HG02588 (cell line): ENCODE data around the gene CAMK2D.

Experiments used
- ATAC-seq: cut with Tn5 transposase; IDR thresholded peaks from one replicate; pipeline ENCODE4 v1.9.1; 2021; ENCODE audit warnings: mild to moderate bottlenecking, moderate library complexity; ENCODE audit not compliant: unreplicated experiment

The CAMK2D gene

GRCh38 chr4:113614414-113614813, 147.1 kb downstream of the CAMK2D start:
- no peak for ATAC-seq

- ATAC-seq, result no peak
Measured at GRCh38 chr4:113613503-113613902, 148.0 kb downstream of the CAMK2D start.

- no peak for ATAC-seq
Measured at GRCh38 chr4:113610537-113610936, 151.0 kb downstream of the CAMK2D start.

- ATAC-seq, result no peak
Measured at GRCh38 chr4:113607998-113608397, 153.5 kb downstream of the CAMK2D start.

DNA sequence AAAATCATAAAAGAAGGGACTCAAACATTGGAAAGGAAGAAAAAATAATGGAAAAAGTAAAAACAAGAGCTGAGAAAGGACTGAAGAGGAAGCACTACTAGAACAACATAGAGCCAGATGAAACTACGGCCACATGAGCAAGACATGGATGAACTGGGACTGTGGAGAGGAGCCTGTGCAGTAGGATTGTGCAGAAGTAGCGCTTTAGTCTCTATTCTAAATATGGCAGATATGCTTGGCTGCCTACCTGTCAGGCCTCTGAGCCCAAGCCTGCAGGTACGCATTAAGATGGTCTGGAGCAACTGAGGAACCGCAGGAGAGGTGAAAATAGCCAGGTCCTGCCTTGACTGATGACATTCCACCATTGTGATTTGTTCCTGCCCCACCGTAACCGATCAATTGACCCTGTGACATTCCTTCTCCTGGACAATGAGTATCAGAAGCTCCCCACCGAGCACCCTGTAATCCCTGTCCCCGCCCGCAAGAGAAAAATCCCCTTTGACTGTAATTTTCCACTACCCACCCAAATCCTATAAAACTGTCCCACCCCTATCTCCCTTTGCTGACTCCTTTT, 154.3 kb downstream of the CAMK2D start:
- no peak for ATAC-seq

GRCh38 chr4:113604955-113605354, 156.6 kb downstream of the CAMK2D start:
- no peak for ATAC-seq

DNA sequence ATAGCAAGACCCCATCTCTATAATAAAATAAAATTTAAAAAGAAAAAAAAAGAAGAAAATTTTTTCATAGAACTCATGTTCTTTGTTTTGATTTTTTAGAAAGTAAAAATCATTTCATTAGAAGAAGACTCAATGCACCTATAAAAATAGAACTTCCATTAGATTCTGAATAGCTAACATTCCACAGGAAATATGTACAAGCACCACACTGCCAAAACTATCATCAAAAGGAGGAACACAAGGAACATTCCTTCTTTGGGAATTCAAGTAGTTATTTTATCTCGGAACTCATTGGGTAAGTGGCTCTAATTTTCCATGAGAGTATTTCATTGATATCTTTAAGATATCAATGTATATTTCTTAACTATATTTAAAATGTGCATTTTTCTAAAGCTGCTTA, 157.6 kb downstream of the CAMK2D start:
- no peak for ATAC-seq

DNA sequence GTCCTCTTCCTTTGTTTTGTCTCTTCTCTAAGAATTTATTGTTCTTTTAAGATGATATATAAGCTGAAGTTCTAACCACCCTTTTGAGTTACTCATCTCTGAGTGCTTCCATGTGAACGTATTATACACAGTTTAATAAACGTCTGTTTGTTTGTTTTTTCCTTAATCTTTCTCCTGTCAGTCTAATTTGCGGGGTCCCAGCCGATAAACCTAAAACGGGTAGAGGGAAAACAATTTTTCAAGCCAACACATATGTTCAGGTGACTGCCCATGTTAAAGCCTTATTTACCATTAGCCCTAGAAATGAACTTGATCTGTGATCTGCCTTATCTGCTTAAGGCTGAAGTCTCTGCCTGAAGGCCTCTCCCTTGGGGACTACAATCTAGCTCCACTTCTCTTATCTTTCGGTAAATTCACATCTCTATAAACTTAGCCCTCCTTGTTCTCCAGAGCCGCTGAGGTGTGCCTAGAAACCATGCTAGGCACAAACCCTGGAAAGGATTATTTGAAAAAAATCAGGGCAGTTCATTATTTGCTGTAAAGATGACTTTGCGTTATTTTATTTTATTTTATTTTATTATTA, 158.8 kb downstream of the CAMK2D start:
- ATAC-seq, result no peak

DNA sequence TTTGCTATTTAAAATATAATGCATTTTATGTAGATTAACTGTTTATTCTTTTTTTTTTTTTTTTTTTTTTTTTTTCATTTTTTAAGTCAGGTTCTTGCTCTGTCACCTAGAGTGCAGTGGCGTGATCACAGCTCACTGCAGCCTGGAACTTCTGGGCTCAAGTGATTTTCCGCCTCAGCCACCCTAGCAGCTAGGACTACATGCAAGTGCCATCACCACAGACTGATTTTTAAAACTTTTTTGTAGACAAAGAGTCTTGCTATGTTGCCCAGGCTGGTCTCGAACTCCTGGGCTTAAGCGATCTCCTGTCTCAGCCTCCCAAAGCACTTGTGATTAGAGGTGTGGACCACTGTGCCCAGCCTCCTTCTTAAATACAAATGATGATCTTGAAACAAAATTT, 159.9 kb downstream of the CAMK2D start:
- ATAC-seq, result no peak

DNA sequence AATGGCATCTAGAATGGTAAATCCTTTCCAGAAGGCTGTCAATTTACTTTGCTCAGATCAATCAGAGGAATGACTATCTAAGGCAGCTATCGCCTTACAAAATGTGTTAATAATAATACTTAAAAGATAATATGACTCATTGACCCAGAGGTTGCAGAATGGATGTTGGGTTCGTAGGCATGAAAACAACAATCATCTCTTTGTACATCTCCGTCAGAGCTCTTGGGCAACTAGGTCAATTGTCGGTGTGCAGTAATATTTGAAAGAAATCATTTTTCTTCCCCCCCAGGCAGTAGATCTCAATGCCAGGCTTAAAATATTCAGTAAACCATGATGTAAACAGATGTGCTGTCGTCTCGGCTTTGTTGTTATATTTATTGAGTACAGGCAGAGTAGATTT, 165.1 kb downstream of the CAMK2D start:
- ATAC-seq, result no peak

GRCh38 chr4:113594231-113594556, 167.3 kb downstream of the CAMK2D start:
- no peak for ATAC-seq

DNA sequence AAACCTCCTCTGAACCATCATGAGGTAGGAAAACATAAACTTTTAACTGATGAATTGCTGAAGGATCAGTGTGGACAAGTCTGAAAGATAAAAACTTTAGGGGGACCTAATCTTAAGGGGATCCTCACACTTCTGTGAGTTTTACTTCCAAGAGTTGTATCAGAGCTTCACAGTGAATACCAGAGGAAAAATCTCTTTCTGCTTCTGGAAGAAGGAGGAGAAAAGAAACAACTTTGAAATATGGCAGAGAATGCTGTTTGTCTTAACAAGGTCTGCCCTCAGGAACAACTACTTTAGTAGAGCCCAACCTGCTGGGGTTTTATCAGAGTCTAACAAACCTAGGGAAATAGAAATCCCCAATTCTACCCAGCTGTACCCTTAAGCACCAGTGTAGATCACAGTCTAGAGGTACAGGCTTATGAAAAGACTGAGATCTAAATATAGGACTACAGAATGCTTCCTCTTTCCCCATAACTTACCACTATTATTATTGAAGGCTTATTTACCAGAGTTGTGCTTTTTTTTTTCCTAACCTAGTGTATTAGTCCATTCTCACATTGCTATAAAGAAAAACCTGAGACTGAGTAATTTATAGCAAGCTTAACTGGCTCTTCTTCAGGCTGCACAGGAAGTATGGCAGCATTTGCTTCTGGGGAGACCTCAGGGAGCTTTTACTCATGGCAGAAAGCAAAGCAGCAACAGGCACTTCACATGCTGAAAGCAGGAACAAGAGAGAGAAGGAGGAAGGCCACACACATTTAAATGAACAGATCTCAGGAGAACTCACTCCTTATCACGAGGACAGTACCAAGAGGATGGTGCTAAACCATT, 167.9 kb downstream of the CAMK2D start:
- ATAC-seq, result peak; percentile 71

- ATAC-seq, result no peak
Measured at GRCh38 chr4:113591982-113592381, 169.6 kb downstream of the CAMK2D start.

DNA sequence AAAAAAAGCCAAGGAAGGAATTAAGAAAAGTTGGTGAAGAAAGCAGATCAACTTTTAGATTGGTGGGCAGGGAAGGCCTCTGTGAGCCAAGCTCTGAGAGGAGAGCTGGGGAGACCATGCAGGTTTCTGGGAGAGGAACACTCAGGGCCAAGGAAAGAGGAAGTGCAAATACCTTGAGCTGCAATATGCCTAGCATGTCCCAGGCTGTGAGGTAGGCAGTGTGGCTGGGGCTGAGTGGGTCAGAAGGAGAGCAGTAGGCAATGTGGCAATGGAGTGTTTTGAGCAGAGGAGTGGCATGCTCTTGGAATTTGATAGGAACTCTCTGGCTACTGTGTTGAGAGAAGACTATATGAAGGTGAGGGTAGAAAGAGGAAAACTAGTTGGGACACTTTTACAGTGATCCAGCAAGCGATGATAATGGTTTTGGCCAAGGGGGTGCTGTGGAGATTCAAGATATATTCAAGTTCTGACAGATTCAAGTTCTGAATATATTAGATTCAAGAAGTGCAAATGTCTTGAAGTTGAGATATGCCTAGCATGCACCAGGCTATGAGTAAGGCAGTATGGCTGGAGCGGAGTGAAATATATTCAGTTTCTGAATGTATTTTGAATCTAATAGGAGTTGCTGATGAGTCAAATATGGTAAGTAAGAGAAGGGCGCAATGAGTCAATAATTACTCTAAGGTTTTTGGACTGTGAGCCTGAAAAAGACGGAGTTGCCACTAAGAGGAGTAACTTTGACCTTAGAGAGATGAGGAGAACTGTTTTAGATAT, 172.5 kb downstream of the CAMK2D start:
- peak; percentile 67 for ATAC-seq

- no peak for ATAC-seq
Measured at GRCh38 chr4:113587640-113588275, 173.8 kb downstream of the CAMK2D start.

DNA sequence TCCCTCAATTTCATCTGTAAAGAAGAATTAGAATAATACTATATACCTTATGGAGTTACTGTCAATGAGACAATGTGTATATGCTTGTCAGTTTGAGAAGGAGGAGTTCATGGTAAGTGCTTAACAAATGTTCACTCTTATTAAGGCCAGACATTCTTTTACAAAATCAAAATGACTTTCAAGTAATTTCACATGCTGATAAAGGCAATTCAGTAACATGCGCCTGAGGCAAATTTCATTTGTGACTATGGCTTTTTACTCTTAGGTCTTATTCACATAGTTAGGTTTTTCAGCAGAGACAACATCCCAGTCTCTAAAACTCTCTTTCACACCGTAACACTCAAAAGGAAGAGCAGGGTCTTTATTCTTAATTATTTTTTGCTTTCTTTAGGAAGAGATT, 174.4 kb downstream of the CAMK2D start:
- ATAC-seq, result no peak

GRCh38 chr4:113586072-113586471, 175.5 kb downstream of the CAMK2D start:
- ATAC-seq, result no peak

GRCh38 chr4:113584407-113585150, 177.0 kb downstream of the CAMK2D start:
- ATAC-seq, result no peak

GRCh38 chr4:113582737-113583136, 178.8 kb downstream of the CAMK2D start:
- no peak for ATAC-seq

- no peak for ATAC-seq
Measured at GRCh38 chr4:113579360-113579759, 182.2 kb downstream of the CAMK2D start.
